ENCODE results near the gene RAD51B.
"Not testable (repeated sequence)": the region's sequence is repeated elsewhere in the genome, so short reads cannot be mapped to it uniquely, and the experiment has no call there.

Gene RAD51B

GRCh38 chr14:68167383-68168087, 348.0 kb downstream of the RAD51B start:
- DNase-seq (ENCODE audit: low read depth in 4 of 4, low spot score in 1 of 4), result no peak

DNA sequence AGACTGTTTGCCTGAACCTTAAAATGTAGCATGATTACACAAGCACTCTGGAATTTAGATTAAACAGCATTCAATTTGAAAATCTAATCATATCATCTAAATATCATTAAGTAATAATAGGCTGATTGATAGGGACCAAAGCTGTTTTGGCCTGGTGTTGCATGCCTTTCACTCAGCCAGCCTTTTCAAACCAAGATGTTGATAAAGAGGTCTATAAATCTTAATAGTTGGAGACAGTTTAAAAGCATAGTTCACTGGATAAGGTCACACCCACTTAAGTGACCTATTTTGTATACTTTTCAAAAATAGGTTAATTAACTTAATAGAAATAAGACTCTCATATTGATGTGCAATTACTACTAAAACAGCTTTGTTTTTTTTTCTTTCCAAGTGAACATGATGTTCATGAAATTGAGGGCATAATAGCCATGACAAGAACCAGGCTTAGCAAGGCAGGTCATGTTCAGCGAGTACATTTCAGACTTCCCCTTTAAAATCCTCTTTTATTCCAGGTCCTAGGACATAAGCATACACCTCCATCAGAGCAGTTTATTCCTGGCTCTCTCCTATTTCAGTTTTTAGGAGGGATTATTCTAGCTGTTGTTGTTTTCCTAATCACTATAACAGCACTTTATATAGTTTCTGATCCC, 349.0 kb downstream of the RAD51B start:
- DNase-seq (ENCODE audit: low read depth in 4 of 4, low spot score in 1 of 4), result no peak

- DNase-seq (ENCODE audit: low read depth in 4 of 4, low spot score in 1 of 4), result no peak
Measured at GRCh38 chr14:68172216-68172615, 352.6 kb downstream of the RAD51B start.

GRCh38 chr14:68172627-68173026, 353.0 kb downstream of the RAD51B start:
- DNase-seq (ENCODE audit: low read depth in 4 of 4, low spot score in 1 of 4), result no peak

- no peak for DNase-seq (ENCODE audit: low read depth in 4 of 4, low spot score in 1 of 4)
Measured at GRCh38 chr14:68173227-68173972, 353.8 kb downstream of the RAD51B start.

DNA sequence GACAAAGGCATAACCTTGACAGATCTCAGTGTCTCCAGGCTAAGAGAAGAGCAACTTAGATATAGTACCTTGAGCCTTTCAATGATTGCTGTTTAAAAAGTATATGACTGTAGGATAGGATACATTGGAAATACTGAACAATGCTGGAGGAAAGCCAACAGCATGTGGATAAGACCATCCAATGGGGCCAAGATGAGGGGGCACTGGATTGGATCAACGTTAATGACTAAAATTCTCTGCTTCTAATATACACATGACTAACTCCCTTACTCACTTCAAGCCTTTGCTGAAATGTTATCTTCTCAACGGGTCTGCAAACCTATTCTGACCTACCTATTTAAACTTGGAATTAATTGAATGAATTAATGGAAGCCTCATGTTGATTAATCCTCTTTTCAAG, 354.9 kb downstream of the RAD51B start:
- DNase-seq (ENCODE audit: low read depth in 4 of 4, low spot score in 1 of 4), result no peak

DNA sequence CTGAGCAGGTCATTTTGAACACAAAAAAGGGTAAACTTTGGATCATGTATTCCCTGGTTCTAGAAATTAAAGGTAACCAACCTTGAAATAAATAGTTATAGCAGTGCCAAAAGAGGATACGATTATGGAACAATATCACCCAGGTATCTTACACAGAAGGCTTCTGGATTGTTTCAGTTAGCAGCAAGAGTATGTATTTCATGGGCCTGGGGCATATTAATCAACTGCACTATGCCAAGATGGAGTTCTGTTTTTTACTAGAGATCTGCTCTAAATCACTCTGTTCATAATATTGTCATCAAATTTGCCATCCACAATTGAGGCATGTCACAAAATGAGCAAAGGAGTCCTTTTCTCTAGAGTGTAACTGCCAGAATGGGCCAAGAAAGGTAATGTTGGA, 357.1 kb downstream of the RAD51B start:
- DNase-seq (ENCODE audit: low read depth in 4 of 4, low spot score in 1 of 4), result no peak

DNA sequence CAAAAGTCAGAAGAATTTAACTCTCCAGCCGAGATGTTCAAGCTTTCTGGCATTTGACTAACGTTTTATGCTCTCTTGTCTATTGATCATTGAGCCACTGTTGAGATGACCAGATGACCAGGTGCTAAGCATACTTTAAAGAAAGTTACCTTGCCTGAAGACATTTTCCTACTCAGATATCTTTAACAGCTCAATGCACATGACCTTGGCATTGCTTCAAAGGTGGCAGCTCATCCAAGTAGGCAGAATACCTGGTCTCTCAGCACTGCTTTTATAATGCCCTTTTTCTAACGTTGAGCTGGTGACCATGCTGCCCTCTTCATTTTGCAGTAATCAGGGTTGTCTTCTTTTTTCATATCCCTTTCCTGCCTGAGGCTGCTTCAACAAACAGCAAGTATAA, 358.1 kb downstream of the RAD51B start:
- DNase-seq (ENCODE audit: low read depth in 4 of 4, low spot score in 1 of 4), result no peak

- no peak for DNase-seq (ENCODE audit: low read depth in 4 of 4, low spot score in 1 of 4)
Measured at GRCh38 chr14:68178282-68178681, 358.7 kb downstream of the RAD51B start.

GRCh38 chr14:68181519-68182326, 362.1 kb downstream of the RAD51B start:
- DNase-seq (ENCODE audit: low read depth in 4 of 4, low spot score in 1 of 4), result no peak

DNA sequence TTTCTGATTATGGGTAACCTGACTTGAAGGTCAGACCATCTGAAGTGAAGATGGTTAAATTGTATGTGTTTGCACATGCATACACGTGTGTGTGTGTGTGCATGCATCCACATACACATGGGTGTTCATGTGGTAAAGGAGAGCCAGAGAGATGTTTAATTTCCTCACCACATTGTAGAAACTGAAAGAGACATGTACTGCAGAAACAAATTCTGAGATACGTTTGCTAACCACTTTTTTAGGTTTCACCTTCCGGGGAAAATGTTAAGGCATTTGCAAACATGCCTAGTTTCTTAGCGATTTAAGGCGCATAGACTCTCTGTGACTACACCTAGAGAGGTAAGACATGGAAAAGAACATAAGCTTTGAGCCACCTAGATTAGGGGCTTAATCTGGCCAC, 362.9 kb downstream of the RAD51B start:
- no peak for DNase-seq (ENCODE audit: low read depth in 4 of 4, low spot score in 1 of 4)

- DNase-seq (ENCODE audit: low read depth in 4 of 4, low spot score in 1 of 4), result not testable (repeated sequence)
Measured at GRCh38 chr14:68186500-68187276, 367.1 kb downstream of the RAD51B start.

DNA sequence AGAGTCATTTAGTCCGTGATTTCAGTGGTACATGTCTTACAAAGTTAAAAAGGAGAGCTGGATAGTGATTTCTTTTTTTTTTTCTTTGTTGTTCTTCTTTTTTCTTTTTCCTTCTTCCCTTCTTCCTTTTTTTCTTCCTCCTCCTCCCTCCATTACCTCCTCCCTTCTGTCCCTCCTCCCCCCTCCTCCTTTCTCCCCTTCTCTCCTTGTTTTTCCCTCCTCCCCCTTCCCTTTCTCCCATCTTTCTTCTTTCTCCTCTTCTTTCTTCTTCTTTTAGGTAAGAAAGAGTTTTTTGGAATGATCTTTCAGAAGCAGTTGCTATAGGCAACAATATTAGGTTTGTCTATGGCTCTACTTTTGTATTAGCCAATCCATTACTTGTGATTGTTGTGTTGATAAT, 368.6 kb downstream of the RAD51B start:
- DNase-seq (ENCODE audit: low read depth in 4 of 4, low spot score in 1 of 4), result no peak

GRCh38 chr14:68190032-68190431, 370.5 kb downstream of the RAD51B start:
- no peak for DNase-seq (ENCODE audit: low read depth in 4 of 4, low spot score in 1 of 4)

GRCh38 chr14:68191567-68192321, 372.2 kb downstream of the RAD51B start:
- no peak for DNase-seq (ENCODE audit: low read depth in 4 of 4, low spot score in 1 of 4)

GRCh38 chr14:68192935-68193334, 373.4 kb downstream of the RAD51B start:
- no peak for DNase-seq (ENCODE audit: low read depth in 4 of 4, low spot score in 1 of 4)

DNA sequence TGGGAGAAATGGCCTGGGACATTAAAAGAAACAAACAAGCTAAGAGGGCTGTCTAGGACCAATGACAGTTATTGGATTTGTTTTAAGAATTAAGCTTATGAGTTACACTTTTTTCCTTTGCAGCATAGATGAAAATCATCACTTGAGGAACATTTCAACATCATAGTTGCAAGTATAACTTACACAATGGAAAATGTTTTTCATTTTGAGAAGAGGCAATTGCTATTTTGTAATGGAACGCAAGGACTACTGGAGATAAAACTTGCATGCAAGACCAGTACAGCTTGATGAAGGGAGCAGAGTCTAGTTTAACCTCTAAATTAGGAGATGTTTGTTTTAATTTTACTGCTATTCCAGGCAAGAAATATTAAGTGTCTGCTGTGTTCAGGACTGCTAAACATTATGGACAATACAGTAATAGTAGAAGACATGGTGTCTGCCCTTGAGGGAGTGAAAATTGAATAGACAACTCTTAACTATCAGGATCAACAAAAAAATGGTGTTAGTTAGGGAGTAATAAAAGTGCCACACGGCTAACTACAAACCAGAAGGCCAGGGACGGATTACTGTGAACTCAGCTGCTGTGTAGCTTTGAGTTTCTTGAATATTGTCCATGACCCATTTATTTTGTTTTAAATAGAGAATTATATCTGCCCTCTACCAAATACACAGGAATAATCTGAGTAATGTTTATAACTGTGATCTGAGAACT, 374.5 kb downstream of the RAD51B start:
- DNase-seq (ENCODE audit: low read depth in 4 of 4, low spot score in 1 of 4), result no peak

GRCh38 chr14:68195126-68195525, 375.5 kb downstream of the RAD51B start:
- DNase-seq (ENCODE audit: low read depth in 4 of 4, low spot score in 1 of 4), result no peak

All from stimulated activated CD4-positive, alpha-beta T cell treated with anti-CD3 and anti-CD28 coated beads, Interleukin-1b, Interleukin-23, amount 100 ng/mL, for 24 hours (primary cell).